T-helper 22 cell (primary cell): ENCODE results near the gene COX18.

Experiments used
- DNase-seq: peaks from one replicate; pipeline ENCODE4 v3.0.0-alpha.2; 2020; ENCODE audit warnings: low read depth

The COX18 gene

GRCh38 chr4:73069338-73070073 lies at the start of gene COX18:
Gene COX18 (minus strand): TSS chr4:73069716. CDS start chr4:73069649, 67 bp downstream.
- peak; percentile 91 for DNase-seq

GRCh38 chr4:73109493-73109892 lies 40.0 kb upstream of the COX18 start:
- DNase-seq: no peak

GRCh38 chr4:73104695-73105094 lies 35.2 kb upstream of the COX18 start:
- DNase-seq: no peak

- DNase-seq: no peak
These were observed 34.4 kb upstream of the COX18 start for GRCh38 chr4:73103799-73104503.

GRCh38 chr4:73099143-73099542 lies 29.6 kb upstream of the COX18 start:
- DNase-seq: no peak

- no peak for DNase-seq
These were observed 29.2 kb upstream of the COX18 start for GRCh38 chr4:73098713-73099112.

- no peak for DNase-seq
These were observed 28.5 kb upstream of the COX18 start for GRCh38 chr4:73098016-73098415.

- no peak for DNase-seq
These were observed 23.4 kb upstream of the COX18 start for GRCh38 chr4:73092868-73093267.

- DNase-seq: no peak
These were observed 21.2 kb upstream of the COX18 start for GRCh38 chr4:73090738-73091137.

GRCh38 chr4:73087871-73088270 lies 18.4 kb upstream of the COX18 start:
- no peak for DNase-seq

- DNase-seq: no peak
These were observed 16.8 kb upstream of the COX18 start for GRCh38 chr4:73086095-73086868.

- DNase-seq: no peak
These were observed 11.3 kb upstream of the COX18 start for GRCh38 chr4:73080789-73081188.

- no peak for DNase-seq
These were observed 6.3 kb upstream of the COX18 start for GRCh38 chr4:73075832-73076231.

GRCh38 chr4:73070074-73070390 lies 516 bp upstream of the COX18 start:
- DNase-seq: no peak

GRCh38 chr4:73068491-73069337 lies 802 bp downstream of the COX18 start:
- DNase-seq: no peak

GRCh38 chr4:73067971-73068394 lies 1.5 kb downstream of the COX18 start:
- no peak for DNase-seq

GRCh38 chr4:73066928-73067327 lies 2.6 kb downstream of the COX18 start:
- DNase-seq: peak; percentile 16

- no peak for DNase-seq
These were observed 3.1 kb downstream of the COX18 start for GRCh38 chr4:73066445-73066844.

- DNase-seq: no peak
These were observed 5.0 kb downstream of the COX18 start for GRCh38 chr4:73064536-73064935.

GRCh38 chr4:73055241-73055897 lies 14.1 kb downstream of the COX18 start:
- DNase-seq: no peak

GRCh38 chr4:73053974-73054480 lies 15.5 kb downstream of the COX18 start:
- no peak for DNase-seq
